GM20431 (cell line): Measurements from ENCODE around the gene MED20.

Source experiments
- in situ Hi-C: fragments of 300-500 bp; cut with MseI, MboI; formaldehyde crosslinking; loops from one replicate; pipeline ENCODE4 v1.15.0; 2020; ENCODE audit warnings: low sequenced_read_pairs; ENCODE audit not compliant: unreplicated experiment

Gene MED20

GRCh38 chr6:41871691-41872090 is 49.2 kb downstream of the MED20 start:
- in situ Hi-C loops = no loop called here

DNA sequence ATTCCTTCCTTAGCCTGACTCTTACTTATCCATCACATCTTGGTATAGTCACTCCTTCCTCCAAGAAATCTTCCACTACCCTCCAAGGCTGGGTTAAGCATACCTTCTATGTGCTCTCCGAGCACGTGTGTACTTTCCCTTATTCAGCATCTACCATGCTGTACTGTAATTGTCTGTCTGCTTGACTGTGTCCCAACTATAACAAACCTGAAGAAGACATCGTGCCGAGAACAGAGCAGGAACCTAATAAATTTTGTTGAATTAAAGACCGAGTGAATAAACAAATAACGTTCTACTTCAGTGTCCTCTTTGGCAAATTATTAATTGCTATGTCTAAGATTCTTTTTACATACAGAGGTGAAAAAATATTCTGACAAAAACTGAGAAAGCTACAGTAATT is 61.6 kb downstream of the MED20 start:
- in situ Hi-C loops = no loop called here

- in situ Hi-C loops = no loop called here
Observed at GRCh38 chr6:41858703-41859102, 62.2 kb downstream of the MED20 start.
